Activated naive CD8-positive, alpha-beta T cell treated with anti-CD3 and anti-CD28 coated beads, Interleukin-2, amount 10 ng/mL, durations not matched to agents 7 days and 5 days (primary cell): ENCODE measurements around the gene NFXL1. TPM values are rescaled to one million over a fixed set of nuclear protein-coding genes. Genes with fewer than 3 reads are reported as not detected.
A peak's percentile ranks its signal among the peaks of the same experiment; 100 is the strongest.
"Not testable (repeated sequence)": the region's sequence is repeated elsewhere in the genome, so short reads cannot be mapped to it uniquely, and the experiment has no call there.

Experiments used
- ATAC-seq: fragments of 150-1000 bp; cut with Tn5 transposase; one replicate; pipeline ENCODE4 v1.10.0; 2021; ENCODE audit warnings: low read depth, moderate library complexity
- POLR2A ChIA-PET: fragments of 350-600 bp; sonication (Branson Sonifier 250); formaldehyde crosslinking; loops from one replicate; lab custom pipeline; 2021; ENCODE audit warnings: antibody characterized with exemption; lab: Charles Lee
- DNase-seq: peaks from one replicate; pipeline ENCODE4 v3.0.0; 2021
- H3K27ac Mint-ChIP-seq: one replicate; pipeline ENCODE4 v1.8.0; 2022; ENCODE audit warnings: mild to moderate bottlenecking, mixed read lengths
- H3K27me3 Mint-ChIP-seq: one replicate; pipeline ENCODE4 v1.8.0; 2022; ENCODE audit warnings: mild to moderate bottlenecking, moderate library complexity, mixed read lengths
- H3K36me3 Mint-ChIP-seq: one replicate; pipeline ENCODE4 v1.8.0; 2021; ENCODE audit warnings: mild to moderate bottlenecking, mixed read lengths
- H3K4me1 Mint-ChIP-seq: one replicate; pipeline ENCODE4 v1.8.0; 2021; ENCODE audit warnings: mixed read lengths
- H3K4me3 Mint-ChIP-seq: one replicate; pipeline ENCODE4 v1.8.0; 2022; ENCODE audit warnings: mild to moderate bottlenecking, moderate library complexity, mixed read lengths
- H3K9me3 Mint-ChIP-seq: one replicate; pipeline ENCODE4 v1.8.0; 2021; ENCODE audit warnings: mixed read lengths
- total RNA-seq, 2 experiments: library from RNA; stranded (reverse); gene quantifications; one replicate each; pipeline ENCODE4 v1.2.3, GENCODE V29; 2021

NFXL1 gene
- total RNA-seq, 2 experiments from 2014 or later = 10.3 TPM

- H3K36me3 Mint-ChIP-seq, H3K9me3 Mint-ChIP-seq, ATAC-seq, H3K4me3 Mint-ChIP-seq, DNase-seq, POLR2A ChIA-PET, H3K27ac Mint-ChIP-seq, H3K4me1 Mint-ChIP-seq: not testable (repeated sequence)
- H3K27me3 Mint-ChIP-seq = peaks cover 18% of the 10 kb centered on the region
Observed at GRCh38 chr4:47922436-47923260, 8.3 kb upstream of the NFXL1 start.

- H3K27me3 Mint-ChIP-seq, H3K4me3 Mint-ChIP-seq, POLR2A ChIA-PET, H3K36me3 Mint-ChIP-seq, H3K9me3 Mint-ChIP-seq, H3K27ac Mint-ChIP-seq, DNase-seq, ATAC-seq: not testable (repeated sequence)
- peaks cover 11% of the 10 kb centered on the region for H3K4me1 Mint-ChIP-seq
Observed at GRCh38 chr4:47917163-47917562, 2.8 kb upstream of the NFXL1 start.

GRCh38 chr4:47915378-47915777 is 995 bp upstream of the NFXL1 start:
- POLR2A ChIA-PET = interaction anchor here (1.0 kb wide), 1 partner anchor 224 kb away, joined by 5 read pairs; no protein-coding TSS in a partner anchor

GRCh38 chr4:47914926-47915237 is 499 bp upstream of the NFXL1 start:
- DNase-seq = no peak
- peaks cover 1% of the 10 kb centered on the region for H3K9me3 Mint-ChIP-seq
- H3K36me3 Mint-ChIP-seq = peaks cover 9% of the 10 kb centered on the region
- POLR2A ChIA-PET = interaction anchor here (0.8 to 1.0 kb wide), 2 partner anchors 223 to 225 kb away, joined by 3 to 5 read pairs; no protein-coding TSS in a partner anchor
- peak overlapping the region; percentile 72 for H3K27ac Mint-ChIP-seq
- ATAC-seq = no peak
- H3K27me3 Mint-ChIP-seq = no peaks in the 10 kb centered on the region
- peaks cover 16% of the 10 kb centered on the region for H3K4me1 Mint-ChIP-seq
- peak overlapping the region; percentile 92 for H3K4me3 Mint-ChIP-seq

More at GRCh38 chr4:47915378-47915777, 995 bp upstream of the NFXL1 start:
- DNase-seq = no peak
- Mint-ChIP-seq H3K9me3 (peaks cover 1% of the 10 kb centered on the region), H3K4me1 (peaks cover 16% of the 10 kb centered on the region), H3K27me3 (peaks cover 3% of the 10 kb centered on the region), H3K27ac (no peak overlapping the region), H3K36me3 (peaks cover 8% of the 10 kb centered on the region), H3K4me3 (peak overlapping the region; percentile 92)
- no peak for ATAC-seq

- DNase-seq (peak; percentile 60), ATAC-seq (peak; percentile 7)
- H3K36me3 Mint-ChIP-seq = peaks cover 9% of the 10 kb centered on the region
- H3K4me1 Mint-ChIP-seq = peaks cover 16% of the 10 kb centered on the region
- peak overlapping the region; percentile 92 for H3K4me3 Mint-ChIP-seq
- no peaks in the 10 kb centered on the region for H3K27me3 Mint-ChIP-seq
- peak overlapping the region; percentile 82 for H3K27ac Mint-ChIP-seq
- H3K9me3 Mint-ChIP-seq = peaks cover 1% of the 10 kb centered on the region
- POLR2A ChIA-PET = interaction anchor here (0.5 to 0.7 kb wide), 2 partner anchors 14 to 853 kb away, joined by 3 to 4 read pairs; no protein-coding TSS in a partner anchor
Observed at GRCh38 chr4:47913861-47914219, 543 bp downstream of the NFXL1 start.

- POLR2A ChIA-PET = interaction anchor here (0.7 kb wide), 1 partner anchor 853 kb away, joined by 3 read pairs; no protein-coding TSS in a partner anchor
- peaks cover 10% of the 10 kb centered on the region for H3K36me3 Mint-ChIP-seq
- H3K4me3 Mint-ChIP-seq = peak overlapping the region; percentile 92
- H3K27me3 Mint-ChIP-seq = no peaks in the 10 kb centered on the region
- H3K9me3 Mint-ChIP-seq = no peaks in the 10 kb centered on the region
- DNase-seq = no peak
- peak overlapping the region; percentile 82 for H3K27ac Mint-ChIP-seq
- ATAC-seq = no peak
- peaks cover 17% of the 10 kb centered on the region for H3K4me1 Mint-ChIP-seq
Observed at GRCh38 chr4:47913330-47913729, 1.1 kb downstream of the NFXL1 start.

GRCh38 chr4:47907089-47907646 is 7.2 kb downstream of the NFXL1 start:
- H3K4me3 Mint-ChIP-seq = no peak overlapping the region
- no peak for DNase-seq
- no peaks in the 10 kb centered on the region for H3K9me3 Mint-ChIP-seq
- H3K36me3 Mint-ChIP-seq = peaks cover 17% of the 10 kb centered on the region
- peaks cover 9% of the 10 kb centered on the region for H3K4me1 Mint-ChIP-seq
- no peak for ATAC-seq
- no peak overlapping the region for H3K27ac Mint-ChIP-seq
- no peaks in the 10 kb centered on the region for H3K27me3 Mint-ChIP-seq
- POLR2A ChIA-PET = no interaction called here

GRCh38 chr4:47899639-47900038 is 14.7 kb downstream of the NFXL1 start:
- H3K4me3 Mint-ChIP-seq = no peak overlapping the region
- ATAC-seq (no peak), DNase-seq (no peak)
- H3K36me3 Mint-ChIP-seq = peaks cover 16% of the 10 kb centered on the region
- no peak overlapping the region for H3K27ac Mint-ChIP-seq
- H3K9me3 Mint-ChIP-seq = no peaks in the 10 kb centered on the region
- no peaks in the 10 kb centered on the region for H3K27me3 Mint-ChIP-seq
- POLR2A ChIA-PET = no interaction called here
- no peaks in the 10 kb centered on the region for H3K4me1 Mint-ChIP-seq

- no peaks in the 10 kb centered on the region for H3K27me3 Mint-ChIP-seq
- H3K4me3 Mint-ChIP-seq = no peak overlapping the region
- peaks cover 11% of the 10 kb centered on the region for H3K4me1 Mint-ChIP-seq
- no peaks in the 10 kb centered on the region for H3K9me3 Mint-ChIP-seq
- DNase-seq = no peak
- peaks cover 41% of the 10 kb centered on the region for H3K36me3 Mint-ChIP-seq
- POLR2A ChIA-PET = no interaction called here
- peak overlapping the region; percentile 5 for H3K27ac Mint-ChIP-seq
- no peak for ATAC-seq
Observed at GRCh38 chr4:47891928-47892327, 22.5 kb downstream of the NFXL1 start.

- H3K36me3 Mint-ChIP-seq = peaks cover 21% of the 10 kb centered on the region
- H3K4me3 Mint-ChIP-seq = no peak overlapping the region
- H3K27ac Mint-ChIP-seq = no peak overlapping the region
- no peaks in the 10 kb centered on the region for H3K4me1 Mint-ChIP-seq
- H3K9me3 Mint-ChIP-seq = no peaks in the 10 kb centered on the region
- ATAC-seq = no peak
- no peak for DNase-seq
- POLR2A ChIA-PET = no interaction called here
- no peaks in the 10 kb centered on the region for H3K27me3 Mint-ChIP-seq
Observed at GRCh38 chr4:47882228-47882627, 32.2 kb downstream of the NFXL1 start.

- POLR2A ChIA-PET = no interaction called here
- no peak overlapping the region for H3K27ac Mint-ChIP-seq
- H3K4me3 Mint-ChIP-seq = no peak overlapping the region
- no peaks in the 10 kb centered on the region for H3K9me3 Mint-ChIP-seq
- H3K4me1 Mint-ChIP-seq = peaks cover under 1% of the 10 kb centered on the region
- H3K27me3 Mint-ChIP-seq = no peaks in the 10 kb centered on the region
- H3K36me3 Mint-ChIP-seq = peaks cover 28% of the 10 kb centered on the region
- no peak for DNase-seq
- ATAC-seq = no peak
Observed at GRCh38 chr4:47879458-47879857, 34.9 kb downstream of the NFXL1 start.

- POLR2A ChIA-PET = no interaction called here
- Mint-ChIP-seq H3K27me3 (no peaks in the 10 kb centered on the region), H3K4me1 (peaks cover 8% of the 10 kb centered on the region), H3K4me3 (no peak overlapping the region), H3K36me3 (peaks cover 40% of the 10 kb centered on the region), H3K27ac (no peak overlapping the region), H3K9me3 (peaks cover 2% of the 10 kb centered on the region)
- ATAC-seq (no peak), DNase-seq (no peak)
Observed at GRCh38 chr4:47876784-47877546, 37.4 kb downstream of the NFXL1 start.

- Mint-ChIP-seq H3K9me3 (peaks cover 2% of the 10 kb centered on the region), H3K27me3 (no peaks in the 10 kb centered on the region), H3K4me3 (no peak overlapping the region), H3K27ac (no peak overlapping the region), H3K36me3 (peaks cover 39% of the 10 kb centered on the region), H3K4me1 (peaks cover 8% of the 10 kb centered on the region)
- POLR2A ChIA-PET = interaction anchor here (0.5 kb wide), 1 partner anchor 364 kb away, joined by 3 read pairs; no protein-coding TSS in a partner anchor
- ATAC-seq (no peak), DNase-seq (no peak)
Observed at GRCh38 chr4:47876310-47876709, 38.1 kb downstream of the NFXL1 start.
